Measurements from ENCODE around the gene NAT16. TPM values are rescaled to one million over a fixed set of nuclear protein-coding genes. Genes with fewer than 3 reads are reported as not detected.

NAT16 gene
- total and polyA plus RNA-seq, 2 of the 13 experiments (the other 11 are each of a cell fraction or from before 2014, with no cell fraction given): 0.04 TPM; not detected in 1

DNA sequence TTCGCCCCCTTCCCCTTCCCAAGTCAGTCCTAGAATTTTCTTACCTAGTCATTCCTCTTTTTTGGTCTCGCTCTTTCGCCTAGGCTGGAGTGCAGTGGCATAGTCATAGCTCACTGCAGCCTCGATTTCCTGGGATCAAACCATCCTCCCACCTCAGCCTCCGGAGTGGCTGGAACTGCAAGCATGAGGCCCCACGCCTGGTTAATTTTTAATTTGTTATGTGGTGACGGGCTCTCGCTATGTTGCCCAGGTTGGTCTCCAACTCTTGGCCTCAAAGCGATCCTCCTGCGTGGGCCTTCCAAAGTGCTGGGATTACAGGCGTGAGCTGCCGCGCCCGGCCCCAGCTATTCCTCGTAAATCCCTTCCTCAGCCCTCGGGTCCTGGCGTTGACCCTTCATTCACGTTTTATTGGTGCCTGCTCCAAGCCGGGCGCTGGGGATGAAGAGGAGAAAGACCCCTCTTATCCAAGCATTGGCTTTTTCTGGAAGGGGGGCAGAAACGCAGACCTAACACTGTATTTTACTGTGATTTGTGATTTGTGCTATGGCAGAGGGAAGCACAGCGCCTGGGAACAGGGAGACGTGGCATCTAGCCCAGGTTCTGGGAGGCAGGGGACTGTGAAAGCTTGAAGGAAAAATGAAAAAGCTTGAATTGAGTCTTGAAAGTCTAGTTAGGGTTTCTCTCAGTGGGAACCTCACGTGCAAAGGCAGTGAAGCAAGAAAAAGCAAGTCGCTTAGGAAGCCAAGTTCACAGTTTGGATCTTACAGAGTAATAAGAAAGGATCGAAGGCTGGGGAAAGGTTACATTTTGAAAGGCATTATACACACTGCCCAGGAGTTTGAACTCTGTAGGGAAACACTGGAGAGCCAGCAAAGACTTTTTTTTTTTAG is 38.4 kb upstream of the NAT16 start (continued):
- TF ChIP-seq, protein P1, sequence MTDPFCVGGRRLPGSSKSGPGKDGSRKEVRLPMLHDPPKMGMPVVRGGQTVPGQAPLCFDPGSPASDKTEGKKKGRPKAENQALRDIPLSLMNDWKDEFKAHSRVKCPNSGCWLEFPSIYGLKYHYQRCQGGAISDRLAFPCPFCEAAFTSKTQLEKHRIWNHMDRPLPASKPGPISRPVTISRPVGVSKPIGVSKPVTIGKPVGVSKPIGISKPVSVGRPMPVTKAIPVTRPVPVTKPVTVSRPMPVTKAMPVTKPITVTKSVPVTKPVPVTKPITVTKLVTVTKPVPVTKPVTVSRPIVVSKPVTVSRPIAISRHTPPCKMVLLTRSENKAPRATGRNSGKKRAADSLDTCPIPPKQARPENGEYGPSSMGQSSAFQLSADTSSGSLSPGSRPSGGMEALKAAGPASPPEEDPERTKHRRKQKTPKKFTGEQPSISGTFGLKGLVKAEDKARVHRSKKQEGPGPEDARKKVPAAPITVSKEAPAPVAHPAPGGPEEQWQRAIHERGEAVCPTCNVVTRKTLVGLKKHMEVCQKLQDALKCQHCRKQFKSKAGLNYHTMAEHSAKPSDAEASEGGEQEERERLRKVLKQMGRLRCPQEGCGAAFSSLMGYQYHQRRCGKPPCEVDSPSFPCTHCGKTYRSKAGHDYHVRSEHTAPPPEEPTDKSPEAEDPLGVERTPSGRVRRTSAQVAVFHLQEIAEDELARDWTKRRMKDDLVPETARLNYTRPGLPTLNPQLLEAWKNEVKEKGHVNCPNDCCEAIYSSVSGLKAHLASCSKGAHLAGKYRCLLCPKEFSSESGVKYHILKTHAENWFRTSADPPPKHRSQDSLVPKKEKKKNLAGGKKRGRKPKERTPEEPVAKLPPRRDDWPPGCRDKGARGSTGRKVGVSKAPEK (CRISPR knock-in tag; IDR thresholded peaks at IDR 0.05; ENCODE audit: borderline replicate concordance): 0 out of 2 replicates have a peak, but pooled peaks have one; percentile 48
- TF ChIP-seq TOPORS (CRISPR knock-in tag; IDR thresholded peaks at IDR 0.05): no peak
- no peak for TF ChIP-seq PCBP1 (IDR thresholded peaks at IDR 0.05; ENCODE audit: borderline replicate concordance, low read depth, low read length)
- no peak for TF ChIP-seq MZF1 (CRISPR knock-in tag; IDR thresholded peaks at IDR 0.05; ENCODE audit: borderline replicate concordance)
- TF ChIP-seq MIXL1 (CRISPR knock-in tag; IDR thresholded peaks at IDR 0.05): no peak; the same call in 1 of the 2 replicates
- TF ChIP-seq, protein P2, sequence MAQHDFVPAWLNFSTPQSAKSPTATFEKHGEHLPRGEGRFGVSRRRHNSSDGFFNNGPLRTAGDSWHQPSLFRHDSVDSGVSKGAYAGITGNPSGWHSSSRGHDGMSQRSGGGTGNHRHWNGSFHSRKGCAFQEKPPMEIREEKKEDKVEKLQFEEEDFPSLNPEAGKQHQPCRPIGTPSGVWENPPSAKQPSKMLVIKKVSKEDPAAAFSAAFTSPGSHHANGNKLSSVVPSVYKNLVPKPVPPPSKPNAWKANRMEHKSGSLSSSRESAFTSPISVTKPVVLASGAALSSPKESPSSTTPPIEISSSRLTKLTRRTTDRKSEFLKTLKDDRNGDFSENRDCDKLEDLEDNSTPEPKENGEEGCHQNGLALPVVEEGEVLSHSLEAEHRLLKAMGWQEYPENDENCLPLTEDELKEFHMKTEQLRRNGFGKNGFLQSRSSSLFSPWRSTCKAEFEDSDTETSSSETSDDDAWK (CRISPR knock-in tag; IDR thresholded peaks at IDR 0.05): no peak
- peak; percentile 93 for TF ChIP-seq ZMYM3 (CRISPR knock-in tag; IDR thresholded peaks at IDR 0.05)
- TF ChIP-seq ZSCAN22 (CRISPR knock-in tag; IDR thresholded peaks at IDR 0.05): no peak
- no peak for TF ChIP-seq NR2F1 (CRISPR knock-in tag; IDR thresholded peaks at IDR 0.05)
- no peak for TF ChIP-seq ZSCAN12 (CRISPR knock-in tag; IDR thresholded peaks at IDR 0.05)
- TF ChIP-seq MTA3 (CRISPR knock-in tag; IDR thresholded peaks at IDR 0.05): no peak
- TF ChIP-seq ZNF660 (CRISPR knock-in tag; IDR thresholded peaks at IDR 0.05; ENCODE audit: borderline replicate concordance, low read depth): 0 out of 2 replicates have a peak, but pooled peaks have one; percentile 33
- TF ChIP-seq, protein P3, sequence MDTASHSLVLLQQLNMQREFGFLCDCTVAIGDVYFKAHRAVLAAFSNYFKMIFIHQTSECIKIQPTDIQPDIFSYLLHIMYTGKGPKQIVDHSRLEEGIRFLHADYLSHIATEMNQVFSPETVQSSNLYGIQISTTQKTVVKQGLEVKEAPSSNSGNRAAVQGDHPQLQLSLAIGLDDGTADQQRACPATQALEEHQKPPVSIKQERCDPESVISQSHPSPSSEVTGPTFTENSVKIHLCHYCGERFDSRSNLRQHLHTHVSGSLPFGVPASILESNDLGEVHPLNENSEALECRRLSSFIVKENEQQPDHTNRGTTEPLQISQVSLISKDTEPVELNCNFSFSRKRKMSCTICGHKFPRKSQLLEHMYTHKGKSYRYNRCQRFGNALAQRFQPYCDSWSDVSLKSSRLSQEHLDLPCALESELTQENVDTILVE (CRISPR knock-in tag; IDR thresholded peaks at IDR 0.05): no peak
- TF ChIP-seq, protein P4, sequence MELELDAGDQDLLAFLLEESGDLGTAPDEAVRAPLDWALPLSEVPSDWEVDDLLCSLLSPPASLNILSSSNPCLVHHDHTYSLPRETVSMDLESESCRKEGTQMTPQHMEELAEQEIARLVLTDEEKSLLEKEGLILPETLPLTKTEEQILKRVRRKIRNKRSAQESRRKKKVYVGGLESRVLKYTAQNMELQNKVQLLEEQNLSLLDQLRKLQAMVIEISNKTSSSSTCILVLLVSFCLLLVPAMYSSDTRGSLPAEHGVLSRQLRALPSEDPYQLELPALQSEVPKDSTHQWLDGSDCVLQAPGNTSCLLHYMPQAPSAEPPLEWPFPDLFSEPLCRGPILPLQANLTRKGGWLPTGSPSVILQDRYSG (CRISPR knock-in tag; IDR thresholded peaks at IDR 0.05): no peak
- no peak for TF ChIP-seq CHCHD3 (CRISPR knock-in tag; IDR thresholded peaks at IDR 0.05)
- TF ChIP-seq ZNF768 (CRISPR knock-in tag; IDR thresholded peaks at IDR 0.05): 0 out of 2 replicates have a peak, but pooled peaks have one; percentile 30
- no peak; the same call in 1 of the 2 replicates for TF ChIP-seq SAFB2 (CRISPR knock-in tag; IDR thresholded peaks at IDR 0.05; ENCODE audit: borderline replicate concordance, low read depth)
- TF ChIP-seq ZNF33A (CRISPR knock-in tag; IDR thresholded peaks at IDR 0.05; ENCODE audit: borderline replicate concordance): no peak
- TF ChIP-seq NFKB2 (CRISPR knock-in tag; IDR thresholded peaks at IDR 0.05; ENCODE audit: borderline replicate concordance): no peak
- TF ChIP-seq, protein P5, sequence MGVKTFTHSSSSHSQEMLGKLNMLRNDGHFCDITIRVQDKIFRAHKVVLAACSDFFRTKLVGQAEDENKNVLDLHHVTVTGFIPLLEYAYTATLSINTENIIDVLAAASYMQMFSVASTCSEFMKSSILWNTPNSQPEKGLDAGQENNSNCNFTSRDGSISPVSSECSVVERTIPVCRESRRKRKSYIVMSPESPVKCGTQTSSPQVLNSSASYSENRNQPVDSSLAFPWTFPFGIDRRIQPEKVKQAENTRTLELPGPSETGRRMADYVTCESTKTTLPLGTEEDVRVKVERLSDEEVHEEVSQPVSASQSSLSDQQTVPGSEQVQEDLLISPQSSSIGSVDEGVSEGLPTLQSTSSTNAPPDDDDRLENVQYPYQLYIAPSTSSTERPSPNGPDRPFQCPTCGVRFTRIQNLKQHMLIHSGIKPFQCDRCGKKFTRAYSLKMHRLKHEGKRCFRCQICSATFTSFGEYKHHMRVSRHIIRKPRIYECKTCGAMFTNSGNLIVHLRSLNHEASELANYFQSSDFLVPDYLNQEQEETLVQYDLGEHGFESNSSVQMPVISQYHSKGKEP (CRISPR knock-in tag; IDR thresholded peaks at IDR 0.05): no peak
- TF ChIP-seq ZNF17 (CRISPR knock-in tag; IDR thresholded peaks at IDR 0.05): no peak
